NCI-H146 (cell line): ENCODE results near the gene UBL7.

ENCODE experiments used
- DNase-seq: peaks from one replicate; lab custom pipeline; 2025; lab: John Stamatoyannopoulos, UW

UBL7 gene

GRCh38 chr15:74441248-74441941 is 19.6 kb downstream of the UBL7 start:
- no peak for DNase-seq

GRCh38 chr15:74438721-74439316 is 22.1 kb downstream of the UBL7 start:
- DNase-seq, result peak; percentile 42

GRCh38 chr15:74438206-74438605 is 22.8 kb downstream of the UBL7 start:
- DNase-seq, result no peak

GRCh38 chr15:74434263-74435136 is 26.5 kb downstream of the UBL7 start:
- peak; percentile 40 for DNase-seq

GRCh38 chr15:74433592-74434262 is 27.2 kb downstream of the UBL7 start, which contains the start of gene SEMA7A:
TSS of gene SEMA7A (minus strand) at chr15:74433958. CDS start at chr15:74433918, 40 bp downstream.
- DNase-seq, result peak; percentile 70

GRCh38 chr15:74432968-74433591 is 27.9 kb downstream of the UBL7 start:
- DNase-seq, result peak; percentile 34

- DNase-seq, result no peak
Observed at GRCh38 chr15:74432271-74432967, 28.5 kb downstream of the UBL7 start.

- no peak for DNase-seq
Observed at GRCh38 chr15:74431645-74432044, 29.3 kb downstream of the UBL7 start.

- no peak for DNase-seq
Observed at GRCh38 chr15:74431116-74431515, 29.8 kb downstream of the UBL7 start.

- DNase-seq, result no peak
Observed at GRCh38 chr15:74430510-74430951, 30.4 kb downstream of the UBL7 start.

- DNase-seq, result no peak
Observed at GRCh38 chr15:74429781-74430400, 31.1 kb downstream of the UBL7 start.

GRCh38 chr15:74428970-74429780 is 31.8 kb downstream of the UBL7 start:
- no peak for DNase-seq

- no peak for DNase-seq
Observed at GRCh38 chr15:74428442-74428787, 32.5 kb downstream of the UBL7 start.

GRCh38 chr15:74427607-74428441 is 33.1 kb downstream of the UBL7 start:
- DNase-seq, result no peak

- DNase-seq, result no peak
Observed at GRCh38 chr15:74426404-74427281, 34.3 kb downstream of the UBL7 start.

GRCh38 chr15:74425630-74426029 is 35.3 kb downstream of the UBL7 start:
- no peak for DNase-seq

GRCh38 chr15:74424901-74425528 is 35.9 kb downstream of the UBL7 start:
- DNase-seq, result no peak
